Mesenchymal stem cell (in vitro differentiated cells and primary cell): Measurements from ENCODE around the gene RMND5A.

ENCODE experiments used
- DNase-seq: peaks from one replicate; pipeline ENCODE4 v3.0.0-alpha.2; 2013
- H2AFZ ChIP-seq: one replicate; pipeline ENCODE4 v1.6.1; 2013; ENCODE audit warnings: low read depth, mild to moderate bottlenecking, control low read depth, inconsistent platforms, low read length, moderate library complexity
- H2AK5ac ChIP-seq: 2 replicates; pipeline ENCODE4 v1.6.1; 2013; ENCODE audit warnings: low read length, moderate library complexity, mild to moderate bottlenecking, inconsistent platforms; ENCODE audit not compliant: severe bottlenecking
- H2BK120ac ChIP-seq: one replicate; pipeline ENCODE4 v1.6.1; 2013; ENCODE audit warnings: low read depth, mild to moderate bottlenecking, inconsistent platforms, low read length, moderate library complexity
- H2BK12ac ChIP-seq, 2 experiments: one replicate each; pipeline ENCODE4 v1.6.1; 2013; ENCODE audit warnings: inconsistent platforms in 2 of 2, low read length in 2 of 2, mild to moderate bottlenecking in 2 of 2, moderate library complexity in 2 of 2, control low read depth in 1 of 2
- H2BK15ac ChIP-seq: one replicate; pipeline ENCODE4 v1.6.1; 2013; ENCODE audit warnings: mild to moderate bottlenecking, low read depth, inconsistent platforms; ENCODE audit not compliant: poor library complexity, severe bottlenecking
- H2BK5ac ChIP-seq: 2 replicates; pipeline ENCODE4 v1.6.1; 2013; ENCODE audit warnings: low read depth, mild to moderate bottlenecking, low read length, control low read depth, inconsistent platforms; ENCODE audit not compliant: poor library complexity, severe bottlenecking
- H3K14ac ChIP-seq, 2 experiments: one replicate each; pipeline ENCODE4 v1.6.1; 2013; ENCODE audit warnings: inconsistent platforms in 2 of 2, low read length in 2 of 2, control low read depth in 1 of 2, mild to moderate bottlenecking in 1 of 2, moderate library complexity in 1 of 2
- H3K18ac ChIP-seq, 2 experiments: one replicate each; pipeline ENCODE4 v1.6.1; 2013; ENCODE audit warnings: inconsistent platforms in 2 of 2, low read length in 2 of 2, control low read depth in 1 of 2, low read depth in 1 of 2, mild to moderate bottlenecking in 1 of 2
- H3K23ac ChIP-seq, 2 experiments: one replicate each; pipeline ENCODE4 v1.6.1; 2013; ENCODE audit warnings: inconsistent platforms in 2 of 2, low read length in 2 of 2, mild to moderate bottlenecking in 2 of 2, moderate library complexity in 2 of 2, control low read depth in 1 of 2
- H3K27ac ChIP-seq: 2 replicates; pipeline ENCODE4 v1.5.1; 2013; ENCODE audit warnings: mild to moderate bottlenecking, moderate library complexity, low read length, control low read depth, inconsistent platforms; ENCODE audit not compliant: poor library complexity, severe bottlenecking
- H3K27me3 ChIP-seq, 2 experiments: 2 replicates each; pipeline versions ENCODE4 v1.6.1 to v1.7.0; 2013; ENCODE audit warnings: low read length in 2 of 2, mild to moderate bottlenecking in 2 of 2, moderate library complexity in 2 of 2, control low read depth in 1 of 2, inconsistent platforms in 1 of 2; ENCODE audit not compliant: control insufficient read depth in 1 of 2, insufficient read depth in 1 of 2
- H3K36me3 ChIP-seq, 2 experiments: 2 replicates each; pipeline versions ENCODE4 v1.6.1 to v1.7.0; 2013; ENCODE audit warnings: low read length in 2 of 2, control low read depth in 1 of 2, inconsistent platforms in 1 of 2, low read depth in 1 of 2, mild to moderate bottlenecking in 1 of 2; ENCODE audit not compliant: insufficient read depth in 2 of 2, control insufficient read depth in 1 of 2
- H3K4ac ChIP-seq, 2 experiments: one replicate each; pipeline ENCODE4 v1.6.1; 2013; ENCODE audit warnings: inconsistent platforms in 2 of 2, low read length in 2 of 2, mild to moderate bottlenecking in 2 of 2, moderate library complexity in 2 of 2, control low read depth in 1 of 2, low read depth in 1 of 2
- H3K4me1 ChIP-seq: 2 replicates; pipeline ENCODE4 v1.6.1; 2013; ENCODE audit warnings: low read depth, low read length, control low read depth; ENCODE audit not compliant: control insufficient read depth, insufficient read depth
- H3K4me2 ChIP-seq: 2 replicates; pipeline ENCODE4 v1.6.1; 2013; ENCODE audit warnings: low read length, mild to moderate bottlenecking, inconsistent platforms; ENCODE audit not compliant: poor library complexity, severe bottlenecking
- H3K4me3 ChIP-seq, 2 experiments: 2 replicates each; pipeline versions ENCODE4 v1.5.1 to v1.7.0; 2013; ENCODE audit warnings: low read length in 2 of 2, mild to moderate bottlenecking in 2 of 2, control low read depth in 1 of 2, low read depth in 1 of 2; ENCODE audit not compliant: insufficient read depth in 1 of 2
- H3K79me1 ChIP-seq: replicated peaks from 2 replicates; pipeline ENCODE4 v1.6.1; 2013; ENCODE audit warnings: mild to moderate bottlenecking, control low read depth, low read length, inconsistent platforms; ENCODE audit not compliant: poor library complexity, severe bottlenecking
- H3K9ac ChIP-seq: 2 replicates; pipeline ENCODE4 v1.7.0; 2013; ENCODE audit warnings: mild to moderate bottlenecking, low read length, moderate library complexity
- H3K9me3 ChIP-seq: 2 replicates; pipeline ENCODE4 v1.7.0; 2013; ENCODE audit warnings: mild to moderate bottlenecking, low read length; ENCODE audit not compliant: control insufficient read depth
- H4K8ac ChIP-seq: one replicate; pipeline ENCODE4 v1.6.1; 2013; ENCODE audit warnings: inconsistent platforms, mild to moderate bottlenecking, low read length, moderate library complexity
- H4K91ac ChIP-seq: one replicate; pipeline ENCODE4 v1.6.1; 2013; ENCODE audit warnings: mild to moderate bottlenecking, low read length, inconsistent platforms
- WGBS: methylation state at CpG from one replicate; pipeline ENCODE4 v1.1.7; 2013; ENCODE audit warnings: mixed read lengths; 5-methylcytosine and 5-hydroxymethylcytosine counted together

Gene RMND5A

GRCh38 chr2:86673011-86673410 lies 47.1 kb upstream of the RMND5A start:
- 90% methylated on average over 1 of the region's 1 CpG for WGBS

GRCh38 chr2:86673986-86674670 lies 46.0 kb upstream of the RMND5A start:
- Histone ChIP-seq H2AK5ac (no peak overlapping the region), H3K27ac (no peak overlapping the region), H4K91ac (no peak overlapping the region), H3K4ac (no peak overlapping the region), H3K18ac (no peak overlapping the region), H3K79me1 (no peaks in the 10 kb centered on the region), H4K8ac (no peak overlapping the region), H3K36me3 (no peaks in the 10 kb centered on the region), H2BK15ac (no peak overlapping the region), H3K14ac (no peak overlapping the region), H2AFZ (no peak overlapping the region), H2BK5ac (no peak overlapping the region), H3K23ac (no peak overlapping the region), H2BK12ac (no peak overlapping the region), H3K4me2 (no peak overlapping the region), H3K4me1 (no peaks in the 10 kb centered on the region), H2BK120ac (no peak overlapping the region), H3K27me3 (no peaks in the 10 kb centered on the region), H3K4me3 (no peak overlapping the region), H3K9ac (no peak overlapping the region), H3K9me3 (no peaks in the 10 kb centered on the region)
- no peak for DNase-seq
- 96% methylated on average over 1 of the region's 1 CpG for WGBS

More at GRCh38 chr2:86673011-86673410, 47.1 kb upstream of the RMND5A start:
- Histone ChIP-seq H3K36me3 (no peaks in the 10 kb centered on the region), H2BK12ac (no peak overlapping the region), H3K4me1 (no peaks in the 10 kb centered on the region), H3K14ac (no peak overlapping the region), H3K4me2 (no peak overlapping the region), H3K79me1 (no peaks in the 10 kb centered on the region), H3K18ac (no peak overlapping the region), H3K23ac (no peak overlapping the region), H2BK120ac (no peak overlapping the region), H3K27ac (no peak overlapping the region), H4K8ac (no peak overlapping the region), H2BK15ac (no peak overlapping the region), H2AK5ac (no peak overlapping the region), H2BK5ac (no peak overlapping the region), H4K91ac (no peak overlapping the region), H3K4me3 (no peak overlapping the region), H3K4ac (no peak overlapping the region), H2AFZ (no peak overlapping the region), H3K27me3 (no peaks in the 10 kb centered on the region), H3K9ac (no peak overlapping the region), H3K9me3 (no peaks in the 10 kb centered on the region)
- DNase-seq, result no peak

- WGBS, result 82% methylated on average over 1 of the region's 2 CpGs
- Histone ChIP-seq H3K9me3 (no peaks in the 10 kb centered on the region), H3K4me2 (no peak overlapping the region)
Measured at GRCh38 chr2:86675104-86675503, 45.0 kb upstream of the RMND5A start.

GRCh38 chr2:86675511-86676015 lies 44.5 kb upstream of the RMND5A start:
- Histone ChIP-seq H2BK5ac (no peak overlapping the region), H3K9me3 (no peaks in the 10 kb centered on the region), H2BK120ac (no peak overlapping the region), H3K9ac (no peak overlapping the region), H3K27me3 (no peaks in the 10 kb centered on the region), H3K4me2 (no peak overlapping the region), H4K8ac (no peak overlapping the region), H2AFZ (no peak overlapping the region), H3K23ac (no peak overlapping the region), H3K4me1 (no peaks in the 10 kb centered on the region), H2AK5ac (no peak overlapping the region), H3K14ac (peak overlapping the region in 1 of 2 experiments; percentile 37), H3K18ac (no peak overlapping the region), H2BK12ac (no peak overlapping the region), H3K27ac (no peak overlapping the region), H4K91ac (peak overlapping the region; percentile 61), H2BK15ac (no peak overlapping the region), H3K4me3 (no peak overlapping the region), H3K36me3 (no peaks in the 10 kb centered on the region), H3K4ac (no peak overlapping the region), H3K79me1 (no peaks in the 10 kb centered on the region)
- no peak for DNase-seq
- WGBS, result 90% methylated on average over 3 of the region's 3 CpGs

More at GRCh38 chr2:86675104-86675503, 45.0 kb upstream of the RMND5A start:
- Histone ChIP-seq H2AFZ (no peak overlapping the region), H3K79me1 (no peaks in the 10 kb centered on the region), H3K27me3 (no peaks in the 10 kb centered on the region), H3K27ac (no peak overlapping the region), H3K18ac (no peak overlapping the region), H2AK5ac (no peak overlapping the region), H3K4ac (no peak overlapping the region), H2BK5ac (no peak overlapping the region), H4K91ac (no peak overlapping the region), H3K36me3 (no peaks in the 10 kb centered on the region), H2BK15ac (no peak overlapping the region), H3K23ac (no peak overlapping the region), H3K9ac (no peak overlapping the region), H2BK120ac (no peak overlapping the region), H2BK12ac (no peak overlapping the region), H3K4me3 (no peak overlapping the region), H4K8ac (no peak overlapping the region), H3K14ac (no peak overlapping the region), H3K4me1 (no peaks in the 10 kb centered on the region)
- no peak for DNase-seq
